GM21515 (cell line): ENCODE data around the gene SCMH1.
"Not testable (repeated sequence)": the region's sequence is repeated elsewhere in the genome, so short reads cannot be mapped to it uniquely, and the experiment has no call there.

Source experiments
- ATAC-seq: cut with Tn5 transposase; IDR thresholded peaks from one replicate; pipeline ENCODE4 v1.9.1; 2021; ENCODE audit not compliant: unreplicated experiment

SCMH1 gene

GRCh38 chr1:41215623-41216022 is 26.5 kb downstream of the SCMH1 start:
- ATAC-seq: no peak

GRCh38 chr1:41213341-41213740 is 28.8 kb downstream of the SCMH1 start:
- ATAC-seq: no peak

- not testable (repeated sequence) for ATAC-seq
These were observed 30.5 kb downstream of the SCMH1 start for GRCh38 chr1:41211608-41212007.

GRCh38 chr1:41207053-41207452 is 35.1 kb downstream of the SCMH1 start:
- not testable (repeated sequence) for ATAC-seq

- no peak for ATAC-seq
These were observed 41.4 kb downstream of the SCMH1 start for GRCh38 chr1:41200728-41201127.

GRCh38 chr1:41199375-41199774 is 42.7 kb downstream of the SCMH1 start:
- no peak for ATAC-seq

GRCh38 chr1:41192456-41193178 is 49.5 kb downstream of the SCMH1 start:
- no peak for ATAC-seq

GRCh38 chr1:41184446-41184845 is 57.7 kb downstream of the SCMH1 start:
- ATAC-seq: no peak

- not testable (repeated sequence) for ATAC-seq
These were observed 63.9 kb downstream of the SCMH1 start for GRCh38 chr1:41178230-41178629.

- no peak for ATAC-seq
These were observed 66.6 kb downstream of the SCMH1 start for GRCh38 chr1:41175546-41175945.

- ATAC-seq: no peak
These were observed 67.9 kb downstream of the SCMH1 start for GRCh38 chr1:41174170-41174569.

GRCh38 chr1:41173651-41174050 is 68.5 kb downstream of the SCMH1 start:
- ATAC-seq: no peak

GRCh38 chr1:41171266-41171874 is 70.7 kb downstream of the SCMH1 start:
- no peak for ATAC-seq

- ATAC-seq: no peak
These were observed 72.3 kb downstream of the SCMH1 start for GRCh38 chr1:41169799-41170180.

- no peak for ATAC-seq
These were observed 72.9 kb downstream of the SCMH1 start for GRCh38 chr1:41169066-41169798.

GRCh38 chr1:41167667-41168066 is 74.4 kb downstream of the SCMH1 start:
- no peak for ATAC-seq

- ATAC-seq: no peak
These were observed 77.4 kb downstream of the SCMH1 start for GRCh38 chr1:41164727-41165126.

- ATAC-seq: no peak
These were observed 79.7 kb downstream of the SCMH1 start for GRCh38 chr1:41162441-41162840.

- ATAC-seq: no peak
These were observed 80.3 kb downstream of the SCMH1 start for GRCh38 chr1:41161846-41162245.

- no peak for ATAC-seq
These were observed 81.5 kb downstream of the SCMH1 start for GRCh38 chr1:41160498-41161110.

GRCh38 chr1:41158966-41159365 is 83.1 kb downstream of the SCMH1 start:
- no peak for ATAC-seq
